ENCODE data around the gene HCFC1. TPM values are rescaled to one million over a fixed set of nuclear protein-coding genes. Genes with fewer than 3 reads are reported as not detected.

HCFC1 gene
- total RNA-seq, 1 experiment from 2014 or later: 77.7 TPM

DNA sequence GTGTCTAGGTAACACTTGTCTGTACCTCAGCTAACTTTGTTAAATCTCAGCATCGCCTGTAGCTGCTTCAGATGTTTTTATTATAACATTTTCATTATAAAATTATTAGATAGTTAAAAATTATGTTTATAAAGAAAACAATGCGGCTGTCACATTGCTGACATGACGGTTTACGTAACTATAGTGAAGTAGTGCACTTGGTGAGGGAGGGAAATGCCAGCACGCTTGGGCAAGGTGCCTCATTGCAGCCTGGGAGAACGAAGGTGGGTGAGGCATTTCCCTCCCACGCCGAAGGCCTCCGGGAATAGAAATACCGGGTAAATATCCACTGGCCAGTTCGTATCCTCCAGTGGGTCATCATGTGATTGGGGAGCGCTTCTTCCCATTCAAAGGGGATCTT lies 16.9 kb upstream of the HCFC1 start:
- CTCF ChIA-PET: no interaction called here
- Mint-ChIP-seq H3K4me3 (ENCODE audit: low read depth, unreplicated experiment) (no peak overlapping the region), H3K36me3 (ENCODE audit: insufficient read depth, unreplicated experiment) (no peaks in the 10 kb centered on the region), H3K9me3 (ENCODE audit: low read depth, unreplicated experiment) (peaks cover 3% of the 10 kb centered on the region), H3K27ac (ENCODE audit: unreplicated experiment) (no peak overlapping the region), H3K4me1 (ENCODE audit: low read depth, unreplicated experiment) (no peaks in the 10 kb centered on the region), H3K27me3 (ENCODE audit: unreplicated experiment) (no peaks in the 10 kb centered on the region)
- intact Hi-C loops (cut with micrococcal nuclease; ENCODE audit: unreplicated experiment): no loop called here
- no peak for DNase-seq
- TF ChIP-seq CTCF (IDR thresholded peaks at IDR 0.05; ENCODE audit: unreplicated experiment): no peak
- no TSS peak for BruUV-seq (replicated peaks)

DNA sequence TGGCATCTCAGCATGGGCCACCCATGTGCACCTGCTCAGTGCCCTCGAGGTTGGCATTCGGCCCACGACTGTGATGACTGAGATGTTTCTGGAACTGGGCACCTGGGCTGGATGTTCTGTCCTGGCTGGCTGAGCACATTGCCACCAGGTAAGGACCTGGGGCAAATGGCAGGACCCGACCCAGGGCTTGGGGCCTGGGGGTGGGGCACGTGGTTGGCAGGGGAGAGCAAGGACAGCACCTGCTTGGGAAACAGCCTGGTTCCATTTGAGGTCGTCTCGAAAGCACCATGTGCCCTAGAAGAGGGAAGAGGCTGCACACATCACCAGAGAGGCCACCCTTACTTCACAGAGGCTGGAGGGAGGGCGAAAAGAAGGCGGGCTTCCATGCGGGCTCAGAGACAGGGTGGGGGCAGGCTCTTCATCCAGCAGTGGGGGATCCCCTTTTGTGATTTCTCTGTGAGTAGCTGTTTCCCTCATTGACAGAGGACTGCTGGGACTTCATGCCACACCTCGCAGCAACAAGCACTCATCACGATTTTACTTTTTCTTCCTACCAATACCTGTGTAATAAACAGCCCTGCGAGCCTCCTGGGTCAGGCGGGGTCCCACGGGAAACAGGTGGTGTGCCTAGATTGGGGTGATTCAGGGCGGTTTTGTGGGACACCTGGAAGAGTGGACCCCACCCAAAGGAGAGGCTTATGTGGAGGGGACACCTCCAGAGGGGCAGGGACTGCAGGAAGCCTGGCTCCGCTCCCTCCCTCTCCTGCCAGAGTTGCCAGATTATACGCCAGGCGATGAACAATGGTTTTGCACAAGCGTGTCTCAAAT lies 12.9 kb upstream of the HCFC1 start:
- H3K27ac Mint-ChIP-seq (ENCODE audit: unreplicated experiment): no peak overlapping the region
- CTCF ChIA-PET: no interaction called here
- DNase-seq: no peak
- no TSS peak for BruUV-seq (replicated peaks)
- no peak overlapping the region for H3K4me3 Mint-ChIP-seq (ENCODE audit: low read depth, unreplicated experiment)
- intact Hi-C loops (cut with micrococcal nuclease; ENCODE audit: unreplicated experiment): no loop called here
- H3K4me1 Mint-ChIP-seq (ENCODE audit: low read depth, unreplicated experiment): no peaks in the 10 kb centered on the region
- TF ChIP-seq CTCF (IDR thresholded peaks at IDR 0.05; ENCODE audit: unreplicated experiment): no peak
- no peaks in the 10 kb centered on the region for H3K27me3 Mint-ChIP-seq (ENCODE audit: unreplicated experiment)
- no peaks in the 10 kb centered on the region for H3K9me3 Mint-ChIP-seq (ENCODE audit: low read depth, unreplicated experiment)
- H3K36me3 Mint-ChIP-seq (ENCODE audit: insufficient read depth, unreplicated experiment): peaks cover 5% of the 10 kb centered on the region

- Mint-ChIP-seq H3K27ac (ENCODE audit: unreplicated experiment) (no peak overlapping the region), H3K36me3 (ENCODE audit: insufficient read depth, unreplicated experiment) (peaks cover 5% of the 10 kb centered on the region), H3K9me3 (ENCODE audit: low read depth, unreplicated experiment) (no peaks in the 10 kb centered on the region), H3K27me3 (ENCODE audit: unreplicated experiment) (no peaks in the 10 kb centered on the region), H3K4me1 (ENCODE audit: low read depth, unreplicated experiment) (no peaks in the 10 kb centered on the region), H3K4me3 (ENCODE audit: low read depth, unreplicated experiment) (no peak overlapping the region)
- intact Hi-C loops (cut with micrococcal nuclease; ENCODE audit: unreplicated experiment): no loop called here
- CTCF ChIA-PET: no interaction called here
- TF ChIP-seq CTCF (IDR thresholded peaks at IDR 0.05; ENCODE audit: unreplicated experiment): no peak
- DNase-seq: no peak
- no TSS peak for BruUV-seq (replicated peaks)
Measured at GRCh38 chrX:153983321-153983801, 11.7 kb upstream of the HCFC1 start.

- no peak for TF ChIP-seq CTCF (IDR thresholded peaks at IDR 0.05; ENCODE audit: unreplicated experiment)
Measured at GRCh38 chrX:153981771-153982533, 10.3 kb upstream of the HCFC1 start.

More at GRCh38 chrX:153981771-153982533, 10.3 kb upstream of the HCFC1 start:
- DNase-seq: no peak
- CTCF ChIA-PET: no interaction called here
- Mint-ChIP-seq H3K27me3 (ENCODE audit: unreplicated experiment) (no peaks in the 10 kb centered on the region), H3K9me3 (ENCODE audit: low read depth, unreplicated experiment) (no peaks in the 10 kb centered on the region), H3K36me3 (ENCODE audit: insufficient read depth, unreplicated experiment) (peaks cover 5% of the 10 kb centered on the region), H3K4me3 (ENCODE audit: low read depth, unreplicated experiment) (no peak overlapping the region), H3K27ac (ENCODE audit: unreplicated experiment) (no peak overlapping the region), H3K4me1 (ENCODE audit: low read depth, unreplicated experiment) (no peaks in the 10 kb centered on the region)
- no TSS peak for BruUV-seq (replicated peaks)
- intact Hi-C loops (cut with micrococcal nuclease; ENCODE audit: unreplicated experiment): no loop called here
